MCF 10A (cell line): ENCODE results near the gene FBXW9. TPM values are rescaled to one million over a fixed set of nuclear protein-coding genes. Genes with fewer than 3 reads are reported as not detected.

ENCODE experiments used
- BruUV-seq: library from RNA; stranded (reverse); fragments of 400-500 nt; replicated peaks from 2 replicates; lab custom pipeline; 2021; lab: Mats Ljungman, UMichigan
- CTCF ChIA-PET: fragments of 300-600 bp; sonication (Branson Sonifier 250); formaldehyde crosslinking; extraction: SDS; loops from one replicate; lab custom pipeline; 2021; ENCODE audit warnings: antibody characterized with exemption, inconsistent platforms; lab: Yijun Ruan, JAX
- POLR2A ChIA-PET: fragments of 300-600, 350-650 bp; sonication (Branson Sonifier 250); formaldehyde crosslinking; extraction: SDS; loops from one replicate; lab custom pipeline; 2020; ENCODE audit warnings: antibody characterized with exemption, inconsistent platforms; lab: Yijun Ruan, JAX
- DNase-seq: peaks from one replicate; pipeline ENCODE4 v3.0.0-alpha.2; 2018; ENCODE audit not compliant: unreplicated experiment
- H3K27ac Mint-ChIP-seq: one replicate; pipeline ENCODE4 v1.8.0; 2022; ENCODE audit warnings: mild to moderate bottlenecking, low read depth, mixed read lengths; ENCODE audit not compliant: unreplicated experiment
- H3K27me3 Mint-ChIP-seq: one replicate; pipeline ENCODE4 v1.8.0; 2022; ENCODE audit warnings: mixed read lengths; ENCODE audit not compliant: insufficient read depth, unreplicated experiment
- H3K36me3 Mint-ChIP-seq: one replicate; pipeline ENCODE4 v1.8.0; 2022; ENCODE audit warnings: mild to moderate bottlenecking, moderate library complexity, mixed read lengths; ENCODE audit not compliant: insufficient read depth, unreplicated experiment
- H3K4me1 Mint-ChIP-seq: one replicate; pipeline ENCODE4 v1.8.0; 2022; ENCODE audit warnings: mixed read lengths; ENCODE audit not compliant: insufficient read depth, unreplicated experiment
- H3K4me3 Mint-ChIP-seq: one replicate; pipeline ENCODE4 v1.8.0; 2022; ENCODE audit warnings: mild to moderate bottlenecking, moderate library complexity, mixed read lengths; ENCODE audit not compliant: unreplicated experiment
- H3K9me3 Mint-ChIP-seq: one replicate; pipeline ENCODE4 v1.8.0; 2022; ENCODE audit warnings: mixed read lengths; ENCODE audit not compliant: unreplicated experiment
- intact Hi-C: fragments of 100-400 bp; cut with micrococcal nuclease; formaldehyde crosslinking; loops from 2 replicates; pipeline ENCODE4 v1.14.1; 2022
- total RNA-seq: library from RNA; stranded (reverse); gene quantifications from 2 replicates; pipeline ENCODE4 v1.2.3, GENCODE V29; 2022
- TF ChIP-seq, protein P1 (sequence below): fragments of 200-600 bp; IDR thresholded peaks from one replicate; pipeline ENCODE4 v1.8.0; 2022; ENCODE audit warnings: antibody characterized with exemption, mild to moderate bottlenecking; ENCODE audit not compliant: unreplicated experiment

Gene FBXW9
- total RNA-seq, 1 experiment from 2014 or later = 13.8 TPM

DNA sequence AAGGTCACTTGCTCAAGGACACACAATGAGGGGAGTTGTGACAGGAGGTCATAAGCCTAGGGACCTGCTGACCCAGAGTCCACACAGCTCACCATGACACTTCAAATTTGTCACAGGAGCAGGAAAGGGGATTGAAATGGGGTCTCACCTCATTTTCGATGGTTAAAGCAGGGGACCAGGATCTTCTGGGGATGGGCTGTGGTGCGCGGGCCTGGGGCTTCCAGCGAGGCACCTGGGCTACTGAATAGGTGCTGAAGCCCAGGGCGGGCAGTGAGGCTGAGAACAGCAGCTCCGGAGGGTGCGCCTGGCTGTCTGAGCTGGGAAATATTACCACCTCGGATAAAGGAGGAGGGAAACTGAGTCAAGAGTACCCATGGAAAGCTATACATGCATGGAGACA lies 40.9 kb downstream of the FBXW9 start:
- intact Hi-C loops = no loop called here

GRCh38 chr19:12652219-12652618 lies 44.2 kb downstream of the FBXW9 start:
- intact Hi-C loops = no loop called here
- POLR2A ChIA-PET = interaction anchor here (0.6 kb wide), 1 partner anchor 41 kb away, joined by 4 read pairs; the partner anchor contains the start of genes ZNF490 and ZNF791
- Mint-ChIP-seq H3K36me3 (peaks cover 6% of the 10 kb centered on the region), H3K9me3 (no peaks in the 10 kb centered on the region), H3K27me3 (no peaks in the 10 kb centered on the region), H3K4me3 (no peak overlapping the region), H3K4me1 (no peaks in the 10 kb centered on the region), H3K27ac (no peak overlapping the region)
- TF ChIP-seq, protein P1, sequence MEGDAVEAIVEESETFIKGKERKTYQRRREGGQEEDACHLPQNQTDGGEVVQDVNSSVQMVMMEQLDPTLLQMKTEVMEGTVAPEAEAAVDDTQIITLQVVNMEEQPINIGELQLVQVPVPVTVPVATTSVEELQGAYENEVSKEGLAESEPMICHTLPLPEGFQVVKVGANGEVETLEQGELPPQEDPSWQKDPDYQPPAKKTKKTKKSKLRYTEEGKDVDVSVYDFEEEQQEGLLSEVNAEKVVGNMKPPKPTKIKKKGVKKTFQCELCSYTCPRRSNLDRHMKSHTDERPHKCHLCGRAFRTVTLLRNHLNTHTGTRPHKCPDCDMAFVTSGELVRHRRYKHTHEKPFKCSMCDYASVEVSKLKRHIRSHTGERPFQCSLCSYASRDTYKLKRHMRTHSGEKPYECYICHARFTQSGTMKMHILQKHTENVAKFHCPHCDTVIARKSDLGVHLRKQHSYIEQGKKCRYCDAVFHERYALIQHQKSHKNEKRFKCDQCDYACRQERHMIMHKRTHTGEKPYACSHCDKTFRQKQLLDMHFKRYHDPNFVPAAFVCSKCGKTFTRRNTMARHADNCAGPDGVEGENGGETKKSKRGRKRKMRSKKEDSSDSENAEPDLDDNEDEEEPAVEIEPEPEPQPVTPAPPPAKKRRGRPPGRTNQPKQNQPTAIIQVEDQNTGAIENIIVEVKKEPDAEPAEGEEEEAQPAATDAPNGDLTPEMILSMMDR = no peak
- DNase-seq = no peak
- BruUV-seq = no TSS peak
- CTCF ChIA-PET = no interaction called here

More for the DNA sequence above, 40.9 kb downstream of the FBXW9 start:
- POLR2A ChIA-PET = interaction anchor here (0.7 to 0.8 kb wide), 2 partner anchors 22 to 45 kb away, joined by 3 to 5 read pairs; partner anchors contain the start of genes ZNF490 and ZNF791
- H3K27me3 Mint-ChIP-seq = no peaks in the 10 kb centered on the region
- H3K27ac Mint-ChIP-seq = no peak overlapping the region
- CTCF ChIA-PET = interaction anchor here (0.6 to 1.4 kb wide), 2 partner anchors 16 to 956 kb away, joined by 3 to 4 read pairs; no protein-coding TSS in a partner anchor
- BruUV-seq = no TSS peak
- TF ChIP-seq, protein P1 = no peak
- peaks cover 18% of the 10 kb centered on the region for H3K36me3 Mint-ChIP-seq
- no peak overlapping the region for H3K4me3 Mint-ChIP-seq
- H3K9me3 Mint-ChIP-seq = no peaks in the 10 kb centered on the region
- DNase-seq = no peak
- no peaks in the 10 kb centered on the region for H3K4me1 Mint-ChIP-seq

- no TSS peak for BruUV-seq
- ChIA-PET POLR2A (no interaction called here), CTCF (interaction anchor here (0.6 to 1.1 kb wide), 3 partner anchors 22 to 212 kb away, joined by 3 read pairs; no protein-coding TSS in a partner anchor)
- no peaks in the 10 kb centered on the region for H3K27me3 Mint-ChIP-seq
- H3K27ac Mint-ChIP-seq = no peak overlapping the region
- intact Hi-C loops = no loop called here
- TF ChIP-seq, protein P1 = no peak
- H3K4me3 Mint-ChIP-seq = no peak overlapping the region
- H3K36me3 Mint-ChIP-seq = peaks cover 14% of the 10 kb centered on the region
- H3K4me1 Mint-ChIP-seq = no peaks in the 10 kb centered on the region
- no peaks in the 10 kb centered on the region for H3K9me3 Mint-ChIP-seq
- DNase-seq = no peak
Measured at GRCh38 chr19:12649941-12650340, 46.5 kb downstream of the FBXW9 start.

DNA sequence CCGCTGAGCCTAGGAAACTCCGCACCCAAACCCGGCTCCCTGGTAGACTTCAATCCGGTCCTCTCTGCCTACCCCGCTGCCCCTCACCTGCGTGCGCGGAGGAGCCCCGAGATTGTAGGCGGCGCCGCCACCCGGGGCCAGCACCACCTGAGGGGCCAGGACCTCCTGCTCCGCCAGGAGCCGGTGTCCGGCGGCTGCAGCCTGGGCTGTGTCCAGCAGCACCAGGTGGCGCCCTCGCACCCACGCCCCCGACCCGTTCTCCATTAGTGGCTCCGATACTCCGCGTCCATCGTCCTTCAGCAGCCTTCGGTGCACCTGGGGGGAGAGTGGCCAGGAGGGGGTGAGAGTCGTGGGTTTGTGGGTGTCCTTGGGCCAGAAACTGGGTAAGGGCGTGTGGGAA lies 48.3 kb downstream of the FBXW9 start:
- Mint-ChIP-seq H3K9me3 (no peaks in the 10 kb centered on the region), H3K36me3 (peaks cover 20% of the 10 kb centered on the region), H3K4me3 (no peak overlapping the region), H3K4me1 (no peaks in the 10 kb centered on the region), H3K27ac (no peak overlapping the region), H3K27me3 (no peaks in the 10 kb centered on the region)
- TF ChIP-seq, protein P1 = no peak
- ChIA-PET POLR2A (no interaction called here), CTCF (no interaction called here)
- no peak for DNase-seq
- intact Hi-C loops = no loop called here
- no TSS peak for BruUV-seq
